Stimulated activated CD8-positive, alpha-beta memory T cell treated with anti-CD3 and anti-CD28 coated beads, Interleukin-7, amount 100 ng/mL, for 24 hours (primary cell): Measurements from ENCODE around the gene ATXN7L3.

Source experiments
- DNase-seq: peaks from one replicate; pipeline ENCODE4 v3.0.0-alpha.2; 2020; ENCODE audit warnings: low read depth

ATXN7L3 gene

DNA sequence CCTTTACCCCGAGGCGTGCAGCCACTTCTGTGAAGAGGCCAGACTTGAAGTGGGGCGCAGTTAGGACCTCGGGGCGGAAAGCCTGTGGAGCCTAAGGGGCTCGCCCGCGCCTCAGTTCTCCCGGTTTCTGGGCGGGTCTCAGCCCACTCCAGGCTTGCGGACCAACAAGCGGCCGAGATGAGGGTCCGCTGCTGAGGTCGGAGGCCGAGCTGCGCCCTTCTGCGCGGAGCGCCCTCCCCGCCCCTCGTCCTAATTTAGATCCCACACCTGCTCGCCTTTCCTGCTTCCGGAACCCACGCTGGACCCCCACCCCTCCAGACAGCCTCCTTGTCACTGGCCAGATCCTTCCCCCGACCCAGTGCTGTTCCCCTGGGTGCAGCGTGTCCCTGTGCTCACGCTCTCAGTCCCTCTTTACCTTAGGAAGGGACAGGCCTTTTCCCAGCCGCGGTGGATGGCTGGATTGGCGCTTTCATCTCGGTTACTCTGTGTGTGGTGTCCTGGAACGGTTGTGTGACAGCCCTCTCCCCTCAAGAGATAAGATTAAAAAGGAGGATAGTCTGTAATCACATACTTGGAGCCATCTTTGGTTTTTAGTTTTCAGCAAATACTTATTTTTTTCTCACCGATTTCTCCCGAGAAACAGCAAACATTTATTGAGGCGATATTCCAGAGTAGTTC, 933 bp upstream of the ATXN7L3 start:
- DNase-seq: no peak

GRCh38 chr17:44198721-44199552, 747 bp downstream of the ATXN7L3 start:
- DNase-seq: no peak

GRCh38 chr17:44197980-44198720, 1.5 kb downstream of the ATXN7L3 start:
- DNase-seq: no peak

DNA sequence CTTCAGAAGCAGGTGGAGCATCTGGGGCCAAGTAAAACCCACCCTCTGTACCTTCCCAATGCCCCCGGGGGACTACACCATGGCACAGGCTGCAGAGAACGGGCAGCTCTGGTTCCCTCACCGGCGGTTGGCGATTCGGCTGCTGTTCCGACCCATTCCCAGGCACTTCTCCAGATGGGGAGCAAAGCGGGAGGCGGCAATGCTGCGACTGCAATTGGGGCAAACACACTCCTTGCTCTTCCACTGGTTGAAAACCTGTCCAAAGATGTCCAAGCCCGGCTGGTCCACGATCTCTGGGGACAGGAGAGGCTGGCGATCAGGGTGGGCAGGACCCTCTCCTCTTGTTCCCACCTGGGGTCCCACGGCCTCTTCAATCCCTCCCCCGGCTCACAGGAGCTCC, 2.6 kb downstream of the ATXN7L3 start:
- DNase-seq: no peak

DNA sequence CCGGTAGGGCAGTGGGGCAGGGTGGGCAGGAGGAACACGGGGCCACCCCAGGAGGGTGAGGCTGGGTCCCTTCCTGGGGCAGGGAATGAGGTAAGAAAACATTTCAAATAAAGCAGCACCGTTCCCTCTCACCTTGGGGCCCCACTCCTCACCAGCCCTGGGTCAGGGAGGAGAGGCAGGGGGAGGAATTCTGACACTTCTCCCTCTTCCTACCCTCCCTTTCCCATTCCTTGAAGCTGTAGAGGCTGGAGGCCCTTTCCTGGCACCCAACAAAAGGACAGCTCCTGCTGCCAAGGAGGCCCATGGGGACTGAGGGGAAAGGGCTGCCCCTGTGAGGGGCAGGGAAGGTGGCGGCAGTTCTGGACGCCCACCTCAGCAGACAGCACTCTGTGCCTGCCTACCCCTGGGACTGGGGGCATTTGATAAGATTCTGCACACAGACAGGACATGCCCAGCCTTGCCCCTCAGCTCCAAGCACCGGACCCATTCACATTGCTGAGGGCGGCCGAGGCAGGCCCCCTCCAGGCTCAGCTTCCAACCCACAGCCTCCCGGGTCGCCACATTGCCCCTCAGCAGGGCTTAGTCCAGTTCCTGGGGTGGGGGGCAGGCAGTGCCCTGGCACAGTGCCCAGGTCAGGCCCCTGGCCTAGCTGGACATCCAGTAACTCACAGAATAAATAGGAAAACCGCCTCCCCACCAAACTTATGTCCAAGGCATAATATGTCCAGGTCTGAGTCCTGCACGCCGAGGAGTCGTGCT, 6.2 kb downstream of the ATXN7L3 start:
- no peak for DNase-seq

DNA sequence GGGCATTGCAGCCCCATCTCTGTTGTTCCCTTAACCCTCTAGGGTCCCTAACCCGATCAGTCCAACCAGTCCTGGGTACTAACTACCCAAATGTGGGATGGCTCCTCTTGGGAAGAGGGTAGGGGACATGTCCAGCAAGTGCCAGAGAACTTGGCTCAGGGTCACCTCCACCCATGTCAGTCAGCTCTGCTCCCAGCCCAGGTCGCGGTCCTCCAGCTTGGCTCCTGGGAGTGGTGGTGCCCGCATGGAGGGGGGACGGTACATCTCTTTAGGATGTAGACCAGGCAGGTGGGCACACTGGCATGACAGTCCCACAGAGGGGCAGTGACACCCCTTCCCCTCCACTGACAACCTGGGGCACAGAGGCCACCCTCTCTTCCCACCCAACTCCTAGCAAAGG, 6.9 kb downstream of the ATXN7L3 start:
- no peak for DNase-seq

GRCh38 chr17:44191941-44192496, 7.7 kb downstream of the ATXN7L3 start:
- DNase-seq: no peak

DNA sequence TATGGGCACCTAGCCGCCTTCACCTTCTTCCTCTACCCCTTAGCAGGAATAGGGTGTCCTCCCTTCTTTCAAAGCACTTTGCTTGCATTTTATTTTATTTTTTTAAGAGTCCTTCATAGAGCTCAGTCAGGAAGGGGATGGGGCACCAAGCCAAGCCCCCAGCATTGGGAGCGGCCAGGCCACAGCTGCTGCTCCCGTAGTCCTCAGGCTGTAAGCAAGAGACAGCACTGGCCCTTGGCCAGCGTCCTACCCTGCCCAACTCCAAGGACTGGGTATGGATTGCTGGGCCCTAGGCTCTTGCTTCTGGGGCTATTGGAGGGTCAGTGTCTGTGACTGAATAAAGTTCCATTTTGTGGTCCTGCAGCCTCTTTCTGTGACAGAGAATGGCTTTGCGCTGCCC, 8.3 kb downstream of the ATXN7L3 start:
- no peak for DNase-seq

- no peak for DNase-seq
Observed at GRCh38 chr17:44190481-44190880, 9.2 kb downstream of the ATXN7L3 start.

DNA sequence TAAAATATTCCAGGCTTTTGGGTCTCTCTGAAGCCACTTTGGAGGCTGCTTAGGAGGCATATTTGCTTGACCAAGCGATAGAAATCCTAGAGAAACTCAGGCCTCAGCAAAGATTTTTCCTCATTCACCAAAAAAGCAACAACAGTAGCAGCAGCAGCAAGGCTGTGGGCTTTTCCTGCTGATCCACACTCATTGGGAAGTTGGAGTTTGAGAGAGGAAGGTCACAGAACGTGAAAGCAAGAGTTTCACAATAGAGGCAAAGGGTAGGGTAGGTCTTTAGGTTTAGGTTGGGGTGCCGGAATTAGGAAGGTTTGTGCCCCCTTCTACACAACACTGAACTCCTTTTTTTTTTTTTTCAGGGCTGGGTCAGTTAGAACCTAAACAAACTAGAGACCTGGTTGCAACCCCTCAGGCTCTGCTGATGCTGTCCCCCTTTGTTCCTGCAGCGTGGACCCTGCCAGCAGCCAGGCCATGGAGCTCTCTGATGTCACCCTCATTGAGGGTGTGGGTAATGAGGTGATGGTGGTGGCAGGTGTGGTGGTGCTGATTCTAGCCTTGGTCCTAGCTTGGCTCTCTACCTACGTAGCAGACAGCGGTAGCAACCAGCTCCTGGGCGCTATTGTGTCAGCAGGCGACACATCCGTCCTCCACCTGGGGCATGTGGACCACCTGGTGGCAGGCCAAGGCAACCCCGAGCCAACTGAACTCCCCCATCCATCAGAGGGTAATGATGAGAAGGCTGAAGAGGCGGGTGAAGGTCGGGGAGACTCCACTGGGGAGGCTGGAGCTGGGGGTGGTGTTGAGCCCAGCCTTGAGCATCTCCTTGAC, 10.9 kb downstream of the ATXN7L3 start:
- no peak for DNase-seq

DNA sequence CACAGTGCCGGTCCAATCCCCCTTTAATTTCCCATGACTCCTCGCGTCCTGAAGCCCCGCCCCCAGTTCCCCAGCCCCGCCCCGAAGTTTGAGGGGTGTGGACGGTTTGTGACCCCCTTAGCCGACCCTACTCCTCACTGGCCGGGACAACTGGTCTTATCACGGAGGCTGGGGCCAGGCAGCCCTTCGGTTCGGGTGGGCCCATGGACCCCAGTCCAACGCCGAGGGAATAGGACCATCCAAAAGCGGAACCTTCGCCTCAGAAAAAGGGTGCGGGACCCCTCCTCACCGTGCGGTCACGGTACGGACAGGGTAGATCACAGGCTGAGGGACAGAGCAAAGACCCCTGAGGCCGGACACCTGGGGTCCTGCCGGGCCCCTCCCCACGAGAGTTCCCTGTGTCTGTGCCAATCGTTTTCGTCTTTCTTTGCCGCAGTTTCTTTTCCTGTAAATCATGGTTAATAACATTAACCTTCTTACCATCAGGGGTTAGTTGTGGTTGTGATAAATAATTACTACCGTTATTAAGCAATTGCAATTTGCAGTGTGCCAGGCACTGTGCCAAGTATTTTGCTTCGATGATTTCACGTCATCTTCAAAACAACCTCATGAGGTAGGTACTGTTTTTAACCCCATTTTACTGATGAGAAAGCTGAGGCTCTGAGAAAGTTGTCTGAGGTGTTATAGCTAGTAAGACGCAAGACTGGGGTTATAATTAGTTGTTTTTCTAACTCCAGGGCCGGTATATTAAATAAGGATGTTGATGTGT, 12.4 kb downstream of the ATXN7L3 start:
- DNase-seq: peak; percentile 63

GRCh38 chr17:44186307-44187130, 13.2 kb downstream of the ATXN7L3 start, which contains the start of gene TMUB2:
Gene TMUB2, plus strand, starts transcription at chr17:44186972. Its CDS starts 737 bp downstream, at chr17:44187709.
- peak; percentile 98 for DNase-seq

DNA sequence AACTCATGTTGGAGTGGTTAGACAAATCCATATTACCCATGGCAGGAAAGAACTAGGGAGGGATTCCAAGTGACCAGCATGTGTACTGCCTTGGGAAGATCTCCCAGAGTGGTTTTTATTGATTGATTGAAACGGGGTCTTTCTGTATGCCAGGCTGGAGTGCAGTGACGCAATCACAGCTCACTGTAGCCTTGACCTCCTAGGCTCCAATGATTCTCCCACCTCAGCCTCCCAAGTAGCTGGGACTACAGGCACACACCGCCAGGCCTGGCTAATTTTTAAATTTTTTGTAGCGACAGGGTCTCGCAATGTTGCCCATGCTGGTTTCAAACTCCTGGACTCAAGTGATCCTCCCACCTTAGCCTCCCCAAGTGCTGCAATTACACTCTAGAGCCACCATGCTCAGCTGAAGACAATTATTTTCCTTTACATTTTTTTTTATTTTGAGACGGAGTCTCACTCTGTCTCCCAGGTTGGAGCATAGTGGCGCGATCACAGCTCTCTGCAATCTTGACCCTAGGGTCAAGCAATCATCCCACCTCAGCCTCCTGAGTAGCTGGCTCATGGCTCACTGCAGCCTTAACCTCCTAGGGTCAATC, 15.4 kb downstream of the ATXN7L3 start:
- DNase-seq: no peak

DNA sequence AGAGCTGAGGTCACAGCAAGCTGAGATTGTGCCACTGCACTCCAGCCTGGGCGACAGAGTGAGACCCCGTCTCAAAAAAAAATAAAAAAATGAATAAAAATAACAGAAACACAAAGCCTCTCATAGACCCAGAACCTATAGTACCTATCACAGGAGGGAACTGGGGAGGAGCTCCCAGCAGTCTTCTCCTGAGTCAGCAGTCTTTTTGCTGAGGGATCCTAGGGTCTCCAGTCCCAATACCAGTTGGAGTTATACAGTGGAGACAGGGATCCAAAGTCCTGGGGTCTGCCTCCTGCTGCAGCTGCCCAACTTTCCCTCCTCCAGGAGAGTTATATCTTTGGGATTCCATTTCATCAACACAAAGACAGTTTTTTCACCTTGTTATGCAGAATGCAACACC, 16.7 kb downstream of the ATXN7L3 start:
- no peak for DNase-seq

GRCh38 chr17:44178133-44178532, 21.6 kb downstream of the ATXN7L3 start:
- no peak for DNase-seq

GRCh38 chr17:44177640-44178039, 22.0 kb downstream of the ATXN7L3 start:
- DNase-seq: no peak

GRCh38 chr17:44176671-44177501, 22.8 kb downstream of the ATXN7L3 start:
- no peak for DNase-seq

DNA sequence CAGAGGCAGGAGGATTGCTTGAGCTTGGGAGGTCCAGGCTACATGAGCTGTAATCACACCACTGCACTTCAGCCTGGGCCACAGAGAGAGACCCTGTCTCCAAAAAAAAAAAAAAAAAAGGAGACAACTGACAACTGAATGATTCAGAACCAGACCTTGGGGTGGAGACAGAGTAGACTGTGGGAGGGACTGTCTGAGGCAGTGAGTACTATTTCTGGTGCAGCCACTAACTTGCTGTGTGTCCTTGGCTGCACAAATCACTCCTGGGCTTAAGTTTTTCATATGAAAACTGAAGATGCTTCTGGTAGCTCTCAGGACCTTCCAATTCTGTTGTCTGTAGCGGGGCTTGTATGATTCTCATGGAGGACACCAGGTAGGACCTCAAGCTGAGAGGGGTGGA, 23.4 kb downstream of the ATXN7L3 start:
- no peak for DNase-seq
